HUES48 (cell line): ENCODE data around the gene GPR161.

Experiments
- H3K27ac ChIP-seq: one replicate; pipeline ENCODE4 v1.7.0; 2013; ENCODE audit warnings: low read depth, low read length, inconsistent platforms
- H3K27me3 ChIP-seq: 2 replicates; pipeline ENCODE4 v1.6.1; 2013; ENCODE audit warnings: mild to moderate bottlenecking, low read length; ENCODE audit not compliant: control insufficient read depth, insufficient read depth
- H3K36me3 ChIP-seq: 2 replicates; pipeline ENCODE4 v1.6.1; 2013; ENCODE audit warnings: low read length; ENCODE audit not compliant: control insufficient read depth, insufficient read depth
- H3K4me1 ChIP-seq: 2 replicates; pipeline ENCODE4 v1.6.1; 2013; ENCODE audit warnings: mild to moderate bottlenecking, low read length; ENCODE audit not compliant: control insufficient read depth, insufficient read depth
- H3K4me3 ChIP-seq: 2 replicates; pipeline ENCODE4 v1.5.1; 2013; ENCODE audit warnings: mild to moderate bottlenecking, low read depth, low read length
- H3K9ac ChIP-seq: 2 replicates; pipeline ENCODE4 v1.6.1; 2013; ENCODE audit warnings: mild to moderate bottlenecking, low read depth, low read length, moderate library complexity
- H3K9me3 ChIP-seq: 2 replicates; pipeline ENCODE4 v1.6.1; 2013; ENCODE audit warnings: low read length; ENCODE audit not compliant: control insufficient read depth, insufficient read depth

The GPR161 gene

GRCh38 chr1:168146160-168146539 is 9.4 kb upstream of the GPR161 start:
- H3K27me3 ChIP-seq = no peaks in the 10 kb centered on the region
- H3K36me3 ChIP-seq = no peaks in the 10 kb centered on the region
- H3K9ac ChIP-seq = no peak overlapping the region
- peaks cover 7% of the 10 kb centered on the region; the same call in 1 of the 2 replicates for H3K4me1 ChIP-seq
- no peaks in the 10 kb centered on the region for H3K9me3 ChIP-seq
- H3K4me3 ChIP-seq = no peak overlapping the region
- no peak overlapping the region for H3K27ac ChIP-seq

GRCh38 chr1:168145184-168146159 is 8.7 kb upstream of the GPR161 start:
- Histone ChIP-seq H3K4me3 (no peak overlapping the region), H3K36me3 (no peaks in the 10 kb centered on the region), H3K27ac (no peak overlapping the region), H3K4me1 (peaks cover 7% of the 10 kb centered on the region; the same call in 1 of the 2 replicates), H3K9me3 (no peaks in the 10 kb centered on the region), H3K27me3 (no peaks in the 10 kb centered on the region), H3K9ac (no peak overlapping the region)

GRCh38 chr1:168141871-168142385 is 5.2 kb upstream of the GPR161 start:
- H3K27ac ChIP-seq = no peak overlapping the region
- peaks cover 9% of the 10 kb centered on the region for H3K27me3 ChIP-seq
- H3K4me3 ChIP-seq = no peak overlapping the region
- H3K4me1 ChIP-seq = peaks cover 10% of the 10 kb centered on the region; the same call in 1 of the 2 replicates
- H3K36me3 ChIP-seq = no peaks in the 10 kb centered on the region
- no peaks in the 10 kb centered on the region for H3K9me3 ChIP-seq
- no peak overlapping the region for H3K9ac ChIP-seq

GRCh38 chr1:168139070-168139469 is 2.3 kb upstream of the GPR161 start:
- peaks cover 25% of the 10 kb centered on the region for H3K27me3 ChIP-seq
- H3K36me3 ChIP-seq = no peaks in the 10 kb centered on the region
- H3K4me3 ChIP-seq = no peak overlapping the region
- H3K9me3 ChIP-seq = no peaks in the 10 kb centered on the region
- peaks cover 17% of the 10 kb centered on the region for H3K4me1 ChIP-seq
- H3K27ac ChIP-seq = no peak overlapping the region
- H3K9ac ChIP-seq = no peak overlapping the region

GRCh38 chr1:168138134-168138533 is 1.4 kb upstream of the GPR161 start:
- Histone ChIP-seq H3K27ac (no peak overlapping the region), H3K9ac (no peak overlapping the region), H3K9me3 (no peaks in the 10 kb centered on the region), H3K4me3 (no peak overlapping the region), H3K27me3 (peaks cover 25% of the 10 kb centered on the region), H3K36me3 (no peaks in the 10 kb centered on the region), H3K4me1 (peaks cover 17% of the 10 kb centered on the region)

GRCh38 chr1:168137515-168137821 is 738 bp upstream of the GPR161 start:
- peaks cover 17% of the 10 kb centered on the region for H3K4me1 ChIP-seq
- H3K9me3 ChIP-seq = no peaks in the 10 kb centered on the region
- H3K9ac ChIP-seq = peak overlapping the region; percentile 5; the same call in 1 of the 2 replicates
- H3K27me3 ChIP-seq = peaks cover 25% of the 10 kb centered on the region
- H3K36me3 ChIP-seq = no peaks in the 10 kb centered on the region
- H3K27ac ChIP-seq = peak overlapping the region; percentile 30
- peak overlapping the region; percentile 72 for H3K4me3 ChIP-seq

- Histone ChIP-seq H3K4me1 (peaks cover 19% of the 10 kb centered on the region), H3K27me3 (peaks cover 25% of the 10 kb centered on the region), H3K9ac (peak overlapping the region; percentile 31; the same call in 1 of the 2 replicates), H3K27ac (peak overlapping the region; percentile 47), H3K36me3 (no peaks in the 10 kb centered on the region), H3K4me3 (peak overlapping the region; percentile 90), H3K9me3 (no peaks in the 10 kb centered on the region)
These were observed 615 bp downstream of the GPR161 start for GRCh38 chr1:168135921-168136708.

- no peaks in the 10 kb centered on the region for H3K9me3 ChIP-seq
- H3K9ac ChIP-seq = peak overlapping the region; percentile 31; the same call in 1 of the 2 replicates
- no peak overlapping the region for H3K27ac ChIP-seq
- H3K4me3 ChIP-seq = peak overlapping the region; percentile 90
- no peaks in the 10 kb centered on the region for H3K36me3 ChIP-seq
- H3K27me3 ChIP-seq = peaks cover 25% of the 10 kb centered on the region
- H3K4me1 ChIP-seq = peaks cover 21% of the 10 kb centered on the region
These were observed 1.4 kb downstream of the GPR161 start for GRCh38 chr1:168135116-168135920.

- Histone ChIP-seq H3K9ac (no peak overlapping the region), H3K36me3 (no peaks in the 10 kb centered on the region), H3K9me3 (no peaks in the 10 kb centered on the region), H3K27me3 (peaks cover 25% of the 10 kb centered on the region), H3K4me3 (peak overlapping the region; percentile 90; the same call in 1 of the 2 replicates), H3K27ac (no peak overlapping the region), H3K4me1 (peaks cover 21% of the 10 kb centered on the region)
These were observed 2.1 kb downstream of the GPR161 start for GRCh38 chr1:168134642-168135041.

GRCh38 chr1:168134132-168134531 is 2.6 kb downstream of the GPR161 start:
- peaks cover 25% of the 10 kb centered on the region for H3K27me3 ChIP-seq
- H3K4me1 ChIP-seq = peaks cover 21% of the 10 kb centered on the region

More at GRCh38 chr1:168134132-168134531, 2.6 kb downstream of the GPR161 start:
- no peak overlapping the region for H3K27ac ChIP-seq
- H3K36me3 ChIP-seq = no peaks in the 10 kb centered on the region
- H3K9ac ChIP-seq = no peak overlapping the region
- H3K9me3 ChIP-seq = no peaks in the 10 kb centered on the region
- no peak overlapping the region for H3K4me3 ChIP-seq
